H1 (cell line): Measurements from ENCODE around the gene GTF2I. TPM values are rescaled to one million over a fixed set of nuclear protein-coding genes. Genes with fewer than 3 reads are reported as not detected.

ENCODE experiments used
- CTCF ChIA-PET: fragments of 300-600 bp; sonication (Branson Sonifier 250); formaldehyde crosslinking; loops from one replicate; lab custom pipeline; 2021; ENCODE audit not compliant: partially characterized antibody; lab: Charles Lee
- POLR2A ChIA-PET: fragments of 300-600 bp; sonication (Branson Sonifier 250); formaldehyde crosslinking; loops from one replicate; lab custom pipeline; 2021; ENCODE audit warnings: inconsistent platforms; ENCODE audit not compliant: partially characterized antibody; lab: Charles Lee
- DNase-seq, 2 experiments: peaks; one replicate each; pipeline versions ENCODE4 v3.0.0 to v3.0.0-alpha.2; 2010 to 2022; ENCODE audit warnings: low spot score in 2 of 2, low read depth in 1 of 2, mixed read lengths in 1 of 2
- FAIRE-seq: peaks from 2 replicates; lab custom pipeline; 2011; peaks lifted over from hg19 to GRCh38; lab: Jason Lieb, UNC
- H2AFZ ChIP-seq: 2 replicates; pipeline ENCODE4 v1.8.1; 2012; ENCODE audit warnings: low read length, inconsistent platforms
- H2AK5ac ChIP-seq: 2 replicates; pipeline ENCODE4 v1.6.1; 2013; ENCODE audit warnings: low read depth, low read length
- H2BK120ac ChIP-seq: replicated peaks from 2 replicates; pipeline ENCODE3; 2013; ENCODE audit warnings: low read depth, low read length, inconsistent platforms
- H2BK12ac ChIP-seq: 2 replicates; pipeline ENCODE4 v1.6.1; 2013; ENCODE audit warnings: low read depth, low read length
- H2BK15ac ChIP-seq: 2 replicates; pipeline ENCODE4 v1.6.1; 2013; ENCODE audit warnings: low read length
- H2BK20ac ChIP-seq: 2 replicates; pipeline ENCODE4 v1.6.1; 2013; ENCODE audit warnings: low read length
- H2BK5ac ChIP-seq: 2 replicates; pipeline ENCODE4 v1.6.1; 2013; ENCODE audit warnings: low read depth, low read length
- H3K14ac ChIP-seq: 2 replicates; pipeline ENCODE4 v1.6.1; 2013; ENCODE audit warnings: inconsistent platforms; ENCODE audit not compliant: insufficient read length
- H3K18ac ChIP-seq: 2 replicates; pipeline ENCODE4 v1.6.1; 2013; ENCODE audit warnings: low read length; ENCODE audit errors: extremely low read depth
- H3K23ac ChIP-seq: 2 replicates; pipeline ENCODE4 v1.6.1; 2013; ENCODE audit warnings: inconsistent platforms; ENCODE audit not compliant: insufficient read length
- H3K23me2 ChIP-seq: 2 replicates; pipeline ENCODE4 v1.6.1; 2013; ENCODE audit warnings: low read depth, low read length
- H3K27ac ChIP-seq: 2 replicates; pipeline ENCODE4 v1.6.1; 2011; ENCODE audit warnings: low read depth, low read length, inconsistent platforms
- H3K27me3 ChIP-seq, 4 experiments: replicated peaks in 1 of 4; 1 replicate in 1 of 4; 2 replicates in 3 of 4; pipeline versions ENCODE4 v1.6.1 to v1.8.1; 2011 to 2013; ENCODE audit warnings: low read length in 3 of 4, mild to moderate bottlenecking in 3 of 4, inconsistent platforms in 2 of 4, mixed read lengths in 2 of 4, moderate library complexity in 1 of 4; ENCODE audit not compliant: control insufficient read depth in 3 of 4, insufficient read depth in 3 of 4; ENCODE audit errors: extremely low read depth in 1 of 4
- H3K36me3 ChIP-seq, 4 experiments: 2 replicates each; pipeline versions ENCODE4 v1.6.1 to v1.8.1; 2011 to 2013; ENCODE audit warnings: mild to moderate bottlenecking in 4 of 4, low read length in 3 of 4, moderate library complexity in 2 of 4, control low read depth in 1 of 4, inconsistent platforms in 1 of 4; ENCODE audit not compliant: insufficient read depth in 4 of 4, control insufficient read depth in 2 of 4
- H3K4ac ChIP-seq: replicated peaks from 2 replicates; pipeline ENCODE3; 2013; ENCODE audit warnings: low read length, low read depth, mixed read lengths, inconsistent platforms; ENCODE audit not compliant: insufficient read length
- H3K4me1 ChIP-seq, 4 experiments: replicated peaks in 1 of 4; 1 replicate in 1 of 4; 2 replicates in 3 of 4; pipeline versions ENCODE4 v1.6.1 to v1.8.1; 2011 to 2013; ENCODE audit warnings: low read length in 3 of 4, inconsistent platforms in 2 of 4, mixed read lengths in 1 of 4; ENCODE audit not compliant: insufficient read depth in 4 of 4, control insufficient read depth in 3 of 4
- H3K4me2 ChIP-seq, 2 experiments: 2 replicates each; pipeline versions ENCODE4 v1.6.1 to v1.8.1; 2011 to 2013; ENCODE audit warnings: low read depth in 2 of 2, low read length in 2 of 2, control low read depth in 1 of 2, inconsistent platforms in 1 of 2, mild to moderate bottlenecking in 1 of 2; ENCODE audit not compliant: insufficient read depth in 1 of 2
- H3K4me3 ChIP-seq, 4 experiments: fragments of 200-600, 300-600 bp in 1 of 4; sonication (generic), shearing (Covaris generic), sonication (Bioruptor Twin) in 1 of 4; 2 replicates each; pipeline versions ENCODE4 v1.5.1 to v1.8.1; 2011 to 2016; ENCODE audit warnings: low read length in 4 of 4, low read depth in 3 of 4, control low read depth in 2 of 4, inconsistent platforms in 2 of 4, mild to moderate bottlenecking in 2 of 4, mixed read lengths in 1 of 4, moderate library complexity in 1 of 4; ENCODE audit not compliant: insufficient read depth in 2 of 4; ENCODE audit errors: extremely low read depth in 1 of 4
- H3K56ac ChIP-seq: replicated peaks from 2 replicates; pipeline ENCODE3; 2013; ENCODE audit warnings: low read depth, mild to moderate bottlenecking, mixed read lengths, low read length, inconsistent platforms; ENCODE audit not compliant: insufficient read length
- H3K79me1 ChIP-seq: 2 replicates; pipeline ENCODE4 v1.6.1; 2013; ENCODE audit warnings: low read depth, low read length, control low read depth
- H3K79me2 ChIP-seq, 2 experiments: 2 replicates each; pipeline versions ENCODE4 v1.6.1 to v1.8.1; 2012 to 2013; ENCODE audit warnings: low read length in 2 of 2, mild to moderate bottlenecking in 2 of 2, inconsistent platforms in 1 of 2; ENCODE audit not compliant: insufficient read depth in 2 of 2, control insufficient read depth in 1 of 2
- H3K9ac ChIP-seq, 4 experiments: replicated peaks in 1 of 4; 1 replicate in 1 of 4; 2 replicates in 3 of 4; pipeline versions ENCODE4 v1.6.1 to v1.8.1; 2011 to 2013; ENCODE audit warnings: low read depth in 3 of 4, low read length in 3 of 4, control low read depth in 2 of 4, mild to moderate bottlenecking in 2 of 4, moderate library complexity in 2 of 4, inconsistent platforms in 1 of 4; ENCODE audit errors: extremely low read depth in 1 of 4
- H3K9me3 ChIP-seq, 2 experiments: 2 replicates each; pipeline versions ENCODE4 v1.6.1 to v1.8.1; 2012 to 2013; ENCODE audit warnings: mild to moderate bottlenecking in 2 of 2, moderate library complexity in 2 of 2, control low read depth in 1 of 2, inconsistent platforms in 1 of 2, low read depth in 1 of 2, low read length in 1 of 2, mixed read lengths in 1 of 2; ENCODE audit not compliant: insufficient read depth in 2 of 2
- H4K20me1 ChIP-seq, 2 experiments: replicated peaks in 1 of 2; 2 replicates each; pipeline versions ENCODE3 to v1.8.1; 2011 to 2013; ENCODE audit warnings: inconsistent platforms in 2 of 2, low read length in 2 of 2, mild to moderate bottlenecking in 1 of 2; ENCODE audit not compliant: insufficient read depth in 2 of 2, control insufficient read depth in 1 of 2
- H4K5ac ChIP-seq: 2 replicates; pipeline ENCODE4 v1.6.1; 2013; ENCODE audit warnings: low read length, low read depth, mixed read lengths, inconsistent platforms; ENCODE audit not compliant: insufficient read length
- H4K8ac ChIP-seq: 2 replicates; pipeline ENCODE4 v1.8.0; 2013; ENCODE audit warnings: mild to moderate bottlenecking, moderate library complexity, low read length, inconsistent platforms; ENCODE audit not compliant: insufficient read depth; ENCODE audit errors: extremely low read depth
- H4K91ac ChIP-seq: replicated peaks from 2 replicates; pipeline ENCODE3; 2013; ENCODE audit warnings: low read length, mixed read lengths, inconsistent platforms; ENCODE audit not compliant: insufficient read length
- SRF ChIP-seq: IDR thresholded peaks from 2 replicates; pipeline ENCODE4 v1.6.1; 2011; ENCODE audit warnings: mild to moderate bottlenecking, low read depth, low read length, moderate library complexity
- WGBS, 2 experiments: shearing (Covaris generic) in 1 of 2; methylation state at CpG; one replicate each; pipeline versions ENCODE4 v1.1.6 to v1.1.7; 2013 to 2015; ENCODE audit warnings: low lambda C conversion rate in 2 of 2, mixed read lengths in 2 of 2, inconsistent platforms in 1 of 2, low coverage in 1 of 2, missing lambda C conversion rate in 1 of 2; ENCODE audit not compliant: insufficient replicate concordance in 2 of 2, insufficient coverage in 1 of 2, insufficient read length in 1 of 2; ENCODE audit errors: extremely low coverage in 1 of 2, missing lambda C conversion rate in 1 of 2; 5-methylcytosine and 5-hydroxymethylcytosine counted together
- polyA plus RNA-seq, 7 experiments: library from polyadenylated mRNA; depleted of rRNA in 3 of 7; stranded (reverse) in 5 of 7; unstranded in 2 of 7; fragments of >200 nt in 5 of 7; fragments of 200-250 nt in 2 of 7; gene quantifications; 1 replicate in 5 of 7; 2 replicates in 1 of 7; 4 replicates in 1 of 7; pipeline versions ENCODE4 v1.2.1 to v1.2.3, GENCODE V29; 2011 to 2013; ENCODE audit warnings: missing spikeins in 2 of 7, mixed read lengths in 2 of 7
- total RNA-seq: library from RNA; stranded (reverse); fragmentation: NEBNext Ultra II Directional; extraction: Animal tissue kit (Norgen Biotek cat#: 25700); gene quantifications from 2 replicates; pipeline ENCODE4 v1.2.1, GENCODE V29; 2021

GTF2I gene
- total and polyA plus RNA-seq, 2 of the 8 experiments (the other 6 are each of a cell fraction or from before 2014, with no cell fraction given): 46.7 to 316 TPM

DNA sequence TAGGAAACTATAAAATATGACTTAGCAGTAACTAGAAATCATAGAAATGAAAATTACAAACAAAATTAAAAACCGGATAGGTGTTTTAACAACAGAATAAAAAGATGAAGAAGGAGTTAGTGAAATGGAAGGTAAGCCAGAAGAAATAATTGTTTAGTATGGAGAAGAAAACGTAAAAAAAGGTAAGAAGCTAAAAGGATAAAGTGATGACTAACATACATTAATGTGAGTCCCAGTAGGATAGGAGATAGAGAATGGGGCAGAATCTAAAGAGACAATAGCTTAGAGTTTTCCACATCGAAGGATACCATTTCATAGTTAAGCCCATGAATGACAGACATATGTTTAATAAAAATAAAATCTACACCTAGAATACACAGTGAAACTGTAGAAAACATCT, 25.3 kb downstream of the GTF2I start:
- CTCF ChIA-PET: no interaction called here

More for the DNA sequence above, 25.3 kb downstream of the GTF2I start:
- peaks cover 0 to 17% (median 0%) of the 10 kb centered on the region in 4 experiments; a peak in 2 of 8 replicates for H3K36me3 ChIP-seq
- H3K9me3 ChIP-seq: no peaks in the 10 kb centered on the region
- FAIRE-seq: no peak
- no peak for TF ChIP-seq SRF
- H4K5ac ChIP-seq: no peak overlapping the region
- no peak overlapping the region for H2AK5ac ChIP-seq
- no peaks in the 10 kb centered on the region for H3K27me3 ChIP-seq
- no peak overlapping the region for H3K27ac ChIP-seq
- H3K56ac ChIP-seq: no peak overlapping the region
- no peaks in the 10 kb centered on the region for H3K79me1 ChIP-seq
- no peak for DNase-seq
- H3K18ac ChIP-seq: no peak overlapping the region
- no peak overlapping the region for H2AFZ ChIP-seq
- no peak overlapping the region for H3K4ac ChIP-seq
- H2BK120ac ChIP-seq: no peak overlapping the region
- no peak overlapping the region for H3K23ac ChIP-seq
- no peak overlapping the region for H2BK15ac ChIP-seq
- H3K9ac ChIP-seq: no peak overlapping the region
- no peak overlapping the region for H2BK20ac ChIP-seq
- 89 to 100% methylated on average over 2 to 3 of the region's 3 CpGs for WGBS, 2 experiments
- H4K20me1 ChIP-seq: peaks cover 7% of the 10 kb centered on the region in 2 experiments
- no peak overlapping the region for H4K8ac ChIP-seq
- H4K91ac ChIP-seq: no peak overlapping the region
- no peaks in the 10 kb centered on the region; a peak in 1 of 7 replicates for H3K4me1 ChIP-seq
- H3K79me2 ChIP-seq: peaks cover 6 to 98% of the 10 kb centered on the region in 2 experiments; a peak in 3 of 4 replicates
- POLR2A ChIA-PET: interaction anchor here (0.7 to 2.2 kb wide), 4 partner anchors 9 to 977 kb away, joined by 3 to 9 read pairs (median 3); no protein-coding TSS in a partner anchor
- H3K4me3 ChIP-seq: no peak overlapping the region
- no peaks in the 10 kb centered on the region for H3K23me2 ChIP-seq
- no peak overlapping the region for H3K4me2 ChIP-seq
- H2BK12ac ChIP-seq: no peak overlapping the region
- no peak overlapping the region for H2BK5ac ChIP-seq
- H3K14ac ChIP-seq: no peak overlapping the region
